ENCODE measurements around the gene LRP11.

DNA sequence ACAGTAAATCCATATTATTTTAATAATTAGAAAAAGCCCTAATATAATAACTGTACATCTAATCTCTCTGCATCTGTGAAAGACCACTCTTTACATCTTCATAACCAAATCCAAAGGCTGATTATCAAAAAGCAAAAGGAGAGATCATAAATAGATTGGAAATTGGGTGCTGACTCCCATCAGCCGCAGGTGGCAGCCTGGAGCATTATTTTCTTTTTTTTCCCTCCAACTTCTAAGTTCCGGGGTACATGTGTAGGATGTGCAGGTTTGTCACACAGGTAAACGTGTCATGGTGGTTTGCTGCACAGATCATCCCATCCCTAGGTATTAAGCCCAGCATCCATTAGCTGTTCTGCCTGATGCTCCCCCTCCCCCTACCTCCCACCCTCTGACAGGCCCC, 30.5 kb downstream of the LRP11 start:
- TF ChIP-seq POLR2AphosphoS5 (IDR thresholded peaks at IDR 0.05; ENCODE audit: low read depth) (no peak), REST (IDR thresholded peaks at IDR 0.05; ENCODE audit: insufficient replicate concordance, low read depth) (no peak), GABPA (IDR thresholded peaks at IDR 0.05; ENCODE audit: low read depth) (no peak)
- TF ChIP-seq, protein P1, sequence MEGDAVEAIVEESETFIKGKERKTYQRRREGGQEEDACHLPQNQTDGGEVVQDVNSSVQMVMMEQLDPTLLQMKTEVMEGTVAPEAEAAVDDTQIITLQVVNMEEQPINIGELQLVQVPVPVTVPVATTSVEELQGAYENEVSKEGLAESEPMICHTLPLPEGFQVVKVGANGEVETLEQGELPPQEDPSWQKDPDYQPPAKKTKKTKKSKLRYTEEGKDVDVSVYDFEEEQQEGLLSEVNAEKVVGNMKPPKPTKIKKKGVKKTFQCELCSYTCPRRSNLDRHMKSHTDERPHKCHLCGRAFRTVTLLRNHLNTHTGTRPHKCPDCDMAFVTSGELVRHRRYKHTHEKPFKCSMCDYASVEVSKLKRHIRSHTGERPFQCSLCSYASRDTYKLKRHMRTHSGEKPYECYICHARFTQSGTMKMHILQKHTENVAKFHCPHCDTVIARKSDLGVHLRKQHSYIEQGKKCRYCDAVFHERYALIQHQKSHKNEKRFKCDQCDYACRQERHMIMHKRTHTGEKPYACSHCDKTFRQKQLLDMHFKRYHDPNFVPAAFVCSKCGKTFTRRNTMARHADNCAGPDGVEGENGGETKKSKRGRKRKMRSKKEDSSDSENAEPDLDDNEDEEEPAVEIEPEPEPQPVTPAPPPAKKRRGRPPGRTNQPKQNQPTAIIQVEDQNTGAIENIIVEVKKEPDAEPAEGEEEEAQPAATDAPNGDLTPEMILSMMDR (IDR thresholded peaks at IDR 0.05; ENCODE audit: insufficient read depth, low read length): no peak

All from HL-60 (cell line).